H1 (cell line): ENCODE measurements around the gene SNAP25. TPM values are rescaled to one million over a fixed set of nuclear protein-coding genes. Genes with fewer than 3 reads are reported as not detected.

Experiments
- CTCF ChIA-PET: fragments of 300-600 bp; sonication (Branson Sonifier 250); formaldehyde crosslinking; loops from one replicate; lab custom pipeline; 2021; ENCODE audit not compliant: partially characterized antibody; lab: Charles Lee
- POLR2A ChIA-PET: fragments of 300-600 bp; sonication (Branson Sonifier 250); formaldehyde crosslinking; loops from one replicate; lab custom pipeline; 2021; ENCODE audit warnings: inconsistent platforms; ENCODE audit not compliant: partially characterized antibody; lab: Charles Lee
- DNase-seq, 2 experiments: peaks; one replicate each; pipeline versions ENCODE4 v3.0.0 to v3.0.0-alpha.2; 2010 to 2022; ENCODE audit warnings: low spot score in 2 of 2, low read depth in 1 of 2, mixed read lengths in 1 of 2
- FAIRE-seq: peaks from 2 replicates; lab custom pipeline; 2011; peaks lifted over from hg19 to GRCh38; lab: Jason Lieb, UNC
- H2AFZ ChIP-seq: 2 replicates; pipeline ENCODE4 v1.8.1; 2012; ENCODE audit warnings: low read length, inconsistent platforms
- H2AK5ac ChIP-seq: 2 replicates; pipeline ENCODE4 v1.6.1; 2013; ENCODE audit warnings: low read depth, low read length
- H2BK120ac ChIP-seq: replicated peaks from 2 replicates; pipeline ENCODE3; 2013; ENCODE audit warnings: low read depth, low read length, inconsistent platforms
- H2BK12ac ChIP-seq: 2 replicates; pipeline ENCODE4 v1.6.1; 2013; ENCODE audit warnings: low read depth, low read length
- H2BK15ac ChIP-seq: 2 replicates; pipeline ENCODE4 v1.6.1; 2013; ENCODE audit warnings: low read length
- H2BK20ac ChIP-seq: 2 replicates; pipeline ENCODE4 v1.6.1; 2013; ENCODE audit warnings: low read length
- H2BK5ac ChIP-seq: 2 replicates; pipeline ENCODE4 v1.6.1; 2013; ENCODE audit warnings: low read depth, low read length
- H3K14ac ChIP-seq: 2 replicates; pipeline ENCODE4 v1.6.1; 2013; ENCODE audit warnings: inconsistent platforms; ENCODE audit not compliant: insufficient read length
- H3K18ac ChIP-seq: 2 replicates; pipeline ENCODE4 v1.6.1; 2013; ENCODE audit warnings: low read length; ENCODE audit errors: extremely low read depth
- H3K23ac ChIP-seq: 2 replicates; pipeline ENCODE4 v1.6.1; 2013; ENCODE audit warnings: inconsistent platforms; ENCODE audit not compliant: insufficient read length
- H3K23me2 ChIP-seq: 2 replicates; pipeline ENCODE4 v1.6.1; 2013; ENCODE audit warnings: low read depth, low read length
- H3K27ac ChIP-seq: 2 replicates; pipeline ENCODE4 v1.6.1; 2011; ENCODE audit warnings: low read depth, low read length, inconsistent platforms
- H3K27me3 ChIP-seq, 4 experiments: replicated peaks in 1 of 4; 1 replicate in 1 of 4; 2 replicates in 3 of 4; pipeline versions ENCODE4 v1.6.1 to v1.8.1; 2011 to 2013; ENCODE audit warnings: low read length in 3 of 4, mild to moderate bottlenecking in 3 of 4, inconsistent platforms in 2 of 4, mixed read lengths in 2 of 4, moderate library complexity in 1 of 4; ENCODE audit not compliant: control insufficient read depth in 3 of 4, insufficient read depth in 3 of 4; ENCODE audit errors: extremely low read depth in 1 of 4
- H3K36me3 ChIP-seq, 4 experiments: 2 replicates each; pipeline versions ENCODE4 v1.6.1 to v1.8.1; 2011 to 2013; ENCODE audit warnings: mild to moderate bottlenecking in 4 of 4, low read length in 3 of 4, moderate library complexity in 2 of 4, control low read depth in 1 of 4, inconsistent platforms in 1 of 4; ENCODE audit not compliant: insufficient read depth in 4 of 4, control insufficient read depth in 2 of 4
- H3K4ac ChIP-seq: replicated peaks from 2 replicates; pipeline ENCODE3; 2013; ENCODE audit warnings: low read length, low read depth, mixed read lengths, inconsistent platforms; ENCODE audit not compliant: insufficient read length
- H3K4me1 ChIP-seq, 4 experiments: replicated peaks in 1 of 4; 1 replicate in 1 of 4; 2 replicates in 3 of 4; pipeline versions ENCODE4 v1.6.1 to v1.8.1; 2011 to 2013; ENCODE audit warnings: low read length in 3 of 4, inconsistent platforms in 2 of 4, mixed read lengths in 1 of 4; ENCODE audit not compliant: insufficient read depth in 4 of 4, control insufficient read depth in 3 of 4
- H3K4me2 ChIP-seq, 2 experiments: 2 replicates each; pipeline versions ENCODE4 v1.6.1 to v1.8.1; 2011 to 2013; ENCODE audit warnings: low read depth in 2 of 2, low read length in 2 of 2, control low read depth in 1 of 2, inconsistent platforms in 1 of 2, mild to moderate bottlenecking in 1 of 2; ENCODE audit not compliant: insufficient read depth in 1 of 2
- H3K4me3 ChIP-seq, 4 experiments: fragments of 200-600, 300-600 bp in 1 of 4; sonication (generic), shearing (Covaris generic), sonication (Bioruptor Twin) in 1 of 4; 2 replicates each; pipeline versions ENCODE4 v1.5.1 to v1.8.1; 2011 to 2016; ENCODE audit warnings: low read length in 4 of 4, low read depth in 3 of 4, control low read depth in 2 of 4, inconsistent platforms in 2 of 4, mild to moderate bottlenecking in 2 of 4, mixed read lengths in 1 of 4, moderate library complexity in 1 of 4; ENCODE audit not compliant: insufficient read depth in 2 of 4; ENCODE audit errors: extremely low read depth in 1 of 4
- H3K56ac ChIP-seq: replicated peaks from 2 replicates; pipeline ENCODE3; 2013; ENCODE audit warnings: low read depth, mild to moderate bottlenecking, mixed read lengths, low read length, inconsistent platforms; ENCODE audit not compliant: insufficient read length
- H3K79me1 ChIP-seq: 2 replicates; pipeline ENCODE4 v1.6.1; 2013; ENCODE audit warnings: low read depth, low read length, control low read depth
- H3K79me2 ChIP-seq, 2 experiments: 2 replicates each; pipeline versions ENCODE4 v1.6.1 to v1.8.1; 2012 to 2013; ENCODE audit warnings: low read length in 2 of 2, mild to moderate bottlenecking in 2 of 2, inconsistent platforms in 1 of 2; ENCODE audit not compliant: insufficient read depth in 2 of 2, control insufficient read depth in 1 of 2
- H3K9ac ChIP-seq, 4 experiments: replicated peaks in 1 of 4; 1 replicate in 1 of 4; 2 replicates in 3 of 4; pipeline versions ENCODE4 v1.6.1 to v1.8.1; 2011 to 2013; ENCODE audit warnings: low read depth in 3 of 4, low read length in 3 of 4, control low read depth in 2 of 4, mild to moderate bottlenecking in 2 of 4, moderate library complexity in 2 of 4, inconsistent platforms in 1 of 4; ENCODE audit errors: extremely low read depth in 1 of 4
- H3K9me3 ChIP-seq, 2 experiments: 2 replicates each; pipeline versions ENCODE4 v1.6.1 to v1.8.1; 2012 to 2013; ENCODE audit warnings: mild to moderate bottlenecking in 2 of 2, moderate library complexity in 2 of 2, control low read depth in 1 of 2, inconsistent platforms in 1 of 2, low read depth in 1 of 2, low read length in 1 of 2, mixed read lengths in 1 of 2; ENCODE audit not compliant: insufficient read depth in 2 of 2
- H4K20me1 ChIP-seq, 2 experiments: replicated peaks in 1 of 2; 2 replicates each; pipeline versions ENCODE3 to v1.8.1; 2011 to 2013; ENCODE audit warnings: inconsistent platforms in 2 of 2, low read length in 2 of 2, mild to moderate bottlenecking in 1 of 2; ENCODE audit not compliant: insufficient read depth in 2 of 2, control insufficient read depth in 1 of 2
- H4K5ac ChIP-seq: 2 replicates; pipeline ENCODE4 v1.6.1; 2013; ENCODE audit warnings: low read length, low read depth, mixed read lengths, inconsistent platforms; ENCODE audit not compliant: insufficient read length
- H4K8ac ChIP-seq: 2 replicates; pipeline ENCODE4 v1.8.0; 2013; ENCODE audit warnings: mild to moderate bottlenecking, moderate library complexity, low read length, inconsistent platforms; ENCODE audit not compliant: insufficient read depth; ENCODE audit errors: extremely low read depth
- H4K91ac ChIP-seq: replicated peaks from 2 replicates; pipeline ENCODE3; 2013; ENCODE audit warnings: low read length, mixed read lengths, inconsistent platforms; ENCODE audit not compliant: insufficient read length
- CHD1 ChIP-seq: IDR thresholded peaks from 2 replicates; pipeline ENCODE4 v1.6.1; 2012; ENCODE audit warnings: low read depth, low read length, improper control_type of control experiment
- GABPA ChIP-seq: IDR thresholded peaks from 2 replicates; pipeline ENCODE4 v1.6.1; 2011; ENCODE audit warnings: mild to moderate bottlenecking, low read length, moderate library complexity, borderline replicate concordance; ENCODE audit not compliant: insufficient read depth
- HDAC6 ChIP-seq: IDR thresholded peaks from one replicate; pipeline ENCODE4 v1.7.1; 2012; ENCODE audit warnings: low read depth, mild to moderate bottlenecking, inconsistent platforms, low read length, moderate library complexity
- SP2 ChIP-seq: IDR thresholded peaks from 2 replicates; pipeline ENCODE4 v1.6.1; 2012; ENCODE audit warnings: mild to moderate bottlenecking, low read length, inconsistent platforms
- TAF1 ChIP-seq: IDR thresholded peaks from 2 replicates; pipeline ENCODE4 v1.6.1; 2011; ENCODE audit warnings: mild to moderate bottlenecking, low read depth, low read length
- YY1 ChIP-seq: IDR thresholded peaks from 2 replicates; pipeline ENCODE4 v1.6.1; 2011; ENCODE audit warnings: low read depth, mild to moderate bottlenecking, low read length
- WGBS, 2 experiments: shearing (Covaris generic) in 1 of 2; methylation state at CpG; one replicate each; pipeline versions ENCODE4 v1.1.6 to v1.1.7; 2013 to 2015; ENCODE audit warnings: low lambda C conversion rate in 2 of 2, mixed read lengths in 2 of 2, inconsistent platforms in 1 of 2, low coverage in 1 of 2, missing lambda C conversion rate in 1 of 2; ENCODE audit not compliant: insufficient replicate concordance in 2 of 2, insufficient coverage in 1 of 2, insufficient read length in 1 of 2; ENCODE audit errors: extremely low coverage in 1 of 2, missing lambda C conversion rate in 1 of 2; 5-methylcytosine and 5-hydroxymethylcytosine counted together
- polyA plus RNA-seq, 7 experiments: library from polyadenylated mRNA; depleted of rRNA in 3 of 7; stranded (reverse) in 5 of 7; unstranded in 2 of 7; fragments of >200 nt in 5 of 7; fragments of 200-250 nt in 2 of 7; gene quantifications; 1 replicate in 5 of 7; 2 replicates in 1 of 7; 4 replicates in 1 of 7; pipeline versions ENCODE4 v1.2.1 to v1.2.3, GENCODE V29; 2011 to 2013; ENCODE audit warnings: missing spikeins in 2 of 7, mixed read lengths in 2 of 7
- total RNA-seq: library from RNA; stranded (reverse); fragmentation: NEBNext Ultra II Directional; extraction: Animal tissue kit (Norgen Biotek cat#: 25700); gene quantifications from 2 replicates; pipeline ENCODE4 v1.2.1, GENCODE V29; 2021

SNAP25 gene
- total and polyA plus RNA-seq, 2 of the 8 experiments (the other 6 are each of a cell fraction or from before 2014, with no cell fraction given) = 0.51 to 0.52 TPM

DNA sequence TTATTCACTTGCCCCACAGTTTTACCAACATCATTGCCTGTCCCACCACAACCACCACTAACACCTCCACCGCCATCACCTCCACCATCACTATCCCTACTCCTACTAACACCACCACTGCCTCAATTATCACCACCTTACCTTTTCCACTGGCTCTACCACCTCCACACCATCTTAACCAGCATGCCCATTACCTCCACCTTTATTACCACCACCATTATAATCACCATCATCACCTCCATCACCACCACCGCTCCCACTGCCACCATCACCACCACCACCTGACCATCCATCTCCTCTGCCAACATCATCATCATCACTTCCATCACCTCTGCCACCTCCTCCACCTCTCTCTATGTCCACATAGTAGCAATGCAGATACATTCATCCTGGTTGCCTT is 90.0 kb downstream of the SNAP25 start:
- Histone ChIP-seq H3K23ac (no peak overlapping the region), H3K9me3 (no peaks in the 10 kb centered on the region), H3K9ac (no peak overlapping the region), H4K8ac (no peak overlapping the region), H3K4me3 (no peak overlapping the region), H2AFZ (no peak overlapping the region), H4K5ac (no peak overlapping the region), H3K4me1 (no peaks in the 10 kb centered on the region; a peak in 1 of 7 replicates), H3K27me3 (no peaks in the 10 kb centered on the region), H3K27ac (no peak overlapping the region), H3K56ac (peak overlapping the region; percentile 79), H2BK120ac (no peak overlapping the region), H2BK15ac (no peak overlapping the region), H2BK12ac (no peak overlapping the region; the same call in 1 of the 2 replicates), H2BK5ac (no peak overlapping the region), H3K4ac (no peak overlapping the region), H3K79me2 (no peaks in the 10 kb centered on the region), H3K79me1 (no peaks in the 10 kb centered on the region), H3K4me2 (no peak overlapping the region), H4K91ac (no peak overlapping the region), H3K18ac (no peak overlapping the region), H3K14ac (no peak overlapping the region), H2BK20ac (no peak overlapping the region), H4K20me1 (peaks cover 0 to 1% of the 10 kb centered on the region in 2 experiments), H3K23me2 (peaks cover 4% of the 10 kb centered on the region; the same call in 1 of the 2 replicates), H2AK5ac (no peak overlapping the region), H3K36me3 (no peaks in the 10 kb centered on the region)
- WGBS, 2 experiments = 64% methylated on average over 2 of the region's 2 CpGs; no CpG with 5 or more reads in 1 of the 2 experiments
- POLR2A ChIA-PET = no interaction called here
- DNase-seq (no peak), FAIRE-seq (no peak)
- CTCF ChIA-PET = no interaction called here
- TF ChIP-seq CHD1 (no peak), GABPA (no peak), HDAC6 (no peak), TAF1 (no peak), SP2 (no peak), YY1 (no peak)
